ENCODE data around the gene GPRC5B. TPM values are rescaled to one million over a fixed set of nuclear protein-coding genes. Genes with fewer than 3 reads are reported as not detected.

Gene GPRC5B
- total and polyA plus RNA-seq, 3 donors from 2014 or later: 144 to 303 (median 195) TPM

- no peaks in the 10 kb centered on the region for H3K36me3 ChIP-seq (ENCODE audit: low read depth, missing control alignments)
- H3K9me3 ChIP-seq: no peaks in the 10 kb centered on the region
- H3K27me3 ChIP-seq: no peaks in the 10 kb centered on the region
- TF ChIP-seq CTCF (IDR thresholded peaks at IDR 0.05): no peak
- TF ChIP-seq POLR2A (IDR thresholded peaks at IDR 0.05): no peak
- peaks cover 8% of the 10 kb centered on the region for H3K4me1 ChIP-seq
- no peak overlapping the region for H3K4me3 ChIP-seq
- intact Hi-C loops (cut with DNase I; ENCODE audit: low total_unique reads): no loop called here
- H3K27ac ChIP-seq: no peak overlapping the region
- no peak for DNase-seq
These were observed 71.7 kb downstream of the GPRC5B start for GRCh38 chr16:19812986-19813385.

- H3K27me3 ChIP-seq: no peaks in the 10 kb centered on the region
- no peak overlapping the region for H3K27ac ChIP-seq
- no peak overlapping the region for H3K4me3 ChIP-seq
- DNase-seq: no peak
- no peak for TF ChIP-seq POLR2A (IDR thresholded peaks at IDR 0.05)
- TF ChIP-seq CTCF (IDR thresholded peaks at IDR 0.05): no peak
- peaks cover 14% of the 10 kb centered on the region for H3K4me1 ChIP-seq
- WGBS, 2 donors: 75 to 80% methylated on average over 13 of the region's 13 CpGs
- H3K36me3 ChIP-seq (ENCODE audit: low read depth, missing control alignments): no peaks in the 10 kb centered on the region
- intact Hi-C loops (cut with DNase I; ENCODE audit: low total_unique reads): no loop called here
- H3K9me3 ChIP-seq: no peaks in the 10 kb centered on the region
These were observed 73.6 kb downstream of the GPRC5B start for GRCh38 chr16:19810817-19811731.

GRCh38 chr16:19809693-19810092, 75.0 kb downstream of the GPRC5B start:
- intact Hi-C loops (cut with DNase I; ENCODE audit: low total_unique reads): no loop called here
- Histone ChIP-seq H3K4me3 (no peak overlapping the region), H3K36me3 (ENCODE audit: low read depth, missing control alignments) (no peaks in the 10 kb centered on the region), H3K4me1 (peaks cover 14% of the 10 kb centered on the region), H3K27me3 (no peaks in the 10 kb centered on the region), H3K9me3 (no peaks in the 10 kb centered on the region), H3K27ac (no peak overlapping the region)
- DNase-seq: no peak
- TF ChIP-seq POLR2A (IDR thresholded peaks at IDR 0.05): no peak
- TF ChIP-seq CTCF (IDR thresholded peaks at IDR 0.05): no peak
- 93 to 95% methylated on average over 9 of the region's 9 CpGs for WGBS, 2 donors

- no peak overlapping the region for H3K4me3 ChIP-seq
- peaks cover 14% of the 10 kb centered on the region for H3K4me1 ChIP-seq
- WGBS, 2 donors: 92 to 97% methylated on average over 4 of the region's 4 CpGs
- H3K27ac ChIP-seq: no peak overlapping the region
- H3K36me3 ChIP-seq (ENCODE audit: low read depth, missing control alignments): no peaks in the 10 kb centered on the region
- no peak for TF ChIP-seq CTCF (IDR thresholded peaks at IDR 0.05)
- no peak for TF ChIP-seq POLR2A (IDR thresholded peaks at IDR 0.05)
- H3K9me3 ChIP-seq: no peaks in the 10 kb centered on the region
- intact Hi-C loops (cut with DNase I; ENCODE audit: low total_unique reads): no loop called here
- DNase-seq: no peak
- no peaks in the 10 kb centered on the region for H3K27me3 ChIP-seq
These were observed 75.5 kb downstream of the GPRC5B start for GRCh38 chr16:19809121-19809635.
